ENCODE results near the gene BRF1.
"Not testable (repeated sequence)": the region's sequence is repeated elsewhere in the genome, so short reads cannot be mapped to it uniquely, and the experiment has no call there.

The BRF1 gene

GRCh38 chr14:105315941-105316576 lies 15.3 kb upstream of the BRF1 start:
- DNase-seq (ENCODE audit: low read depth in 3 of 3): no peak

- peak in 1 of 3 experiments; percentile 27 for DNase-seq (ENCODE audit: low read depth in 3 of 3)
Observed at GRCh38 chr14:105315211-105315721, 14.5 kb upstream of the BRF1 start.

GRCh38 chr14:105314287-105315200 lies 13.7 kb upstream of the BRF1 start, which contains the start of gene PACS2:
Gene PACS2 (plus strand): TSS chr14:105314748. CDS start chr14:105314919, 171 bp downstream.
- peak; percentile 49 to 66 (median 55) for DNase-seq (ENCODE audit: low read depth in 3 of 3)

GRCh38 chr14:105313381-105314286 lies 12.8 kb upstream of the BRF1 start:
- DNase-seq (ENCODE audit: low read depth in 3 of 3): no peak

GRCh38 chr14:105312973-105313372 lies 12.2 kb upstream of the BRF1 start:
- no peak for DNase-seq (ENCODE audit: low read depth in 3 of 3)

GRCh38 chr14:105311838-105312237 lies 11.0 kb upstream of the BRF1 start:
- DNase-seq (ENCODE audit: low read depth in 3 of 3): no peak

- DNase-seq (ENCODE audit: low read depth in 3 of 3): no peak
Observed at GRCh38 chr14:105309371-105309770, 8.6 kb upstream of the BRF1 start.

- no peak for DNase-seq (ENCODE audit: low read depth in 3 of 3)
Observed at GRCh38 chr14:105307052-105307727, 6.4 kb upstream of the BRF1 start.

- no peak for DNase-seq (ENCODE audit: low read depth in 3 of 3)
Observed at GRCh38 chr14:105305791-105306190, 5.0 kb upstream of the BRF1 start.

GRCh38 chr14:105305345-105305744 lies 4.5 kb upstream of the BRF1 start:
- DNase-seq (ENCODE audit: low read depth in 3 of 3): no peak

- no peak for DNase-seq (ENCODE audit: low read depth in 3 of 3)
Observed at GRCh38 chr14:105304565-105304964, 3.8 kb upstream of the BRF1 start.

- no peak for DNase-seq (ENCODE audit: low read depth in 3 of 3)
Observed at GRCh38 chr14:105303949-105304348, 3.1 kb upstream of the BRF1 start.

GRCh38 chr14:105301915-105302249 lies 1.1 kb upstream of the BRF1 start:
- not testable (repeated sequence) for DNase-seq (ENCODE audit: low read depth in 3 of 3)

GRCh38 chr14:105301103-105301914 lies 508 bp upstream of the BRF1 start:
- DNase-seq (ENCODE audit: low read depth in 3 of 3): peak; percentile 98 to 100 (median 99)

- DNase-seq (ENCODE audit: low read depth in 3 of 3): peak in 1 of 3 experiments; percentile 29
Observed at GRCh38 chr14:105299654-105300541, 903 bp downstream of the BRF1 start.

- not testable (repeated sequence) for DNase-seq (ENCODE audit: low read depth in 3 of 3)
Observed at GRCh38 chr14:105297311-105297710, 3.5 kb downstream of the BRF1 start.

- DNase-seq (ENCODE audit: low read depth in 3 of 3): peak in 1 of 3 experiments; percentile 47
Observed at GRCh38 chr14:105294142-105294597, 6.6 kb downstream of the BRF1 start.

GRCh38 chr14:105292826-105293711 lies 7.7 kb downstream of the BRF1 start:
- DNase-seq (ENCODE audit: low read depth in 3 of 3): no peak

Data from stimulated activated CD4-positive, alpha-beta T cell treated with anti-CD3 and anti-CD28 coated beads, TNF-alpha, amount 100 ng/mL, for 24 hours (primary cell).